HG02763 (cell line): ENCODE results near the gene APOC3.

Source experiments
- ATAC-seq: cut with Tn5 transposase; IDR thresholded peaks from one replicate; pipeline ENCODE4 v1.9.1; 2021; ENCODE audit warnings: mild to moderate bottlenecking, moderate library complexity; ENCODE audit not compliant: unreplicated experiment

Gene APOC3

GRCh38 chr11:116829525-116830183, at the start of gene APOC3:
APOC3 (plus strand) TSS chr11:116829907; CDS start chr11:116830583, 676 bp downstream.
- ATAC-seq: no peak

GRCh38 chr11:116782728-116783127, 47.0 kb upstream of the APOC3 start:
- ATAC-seq: no peak

DNA sequence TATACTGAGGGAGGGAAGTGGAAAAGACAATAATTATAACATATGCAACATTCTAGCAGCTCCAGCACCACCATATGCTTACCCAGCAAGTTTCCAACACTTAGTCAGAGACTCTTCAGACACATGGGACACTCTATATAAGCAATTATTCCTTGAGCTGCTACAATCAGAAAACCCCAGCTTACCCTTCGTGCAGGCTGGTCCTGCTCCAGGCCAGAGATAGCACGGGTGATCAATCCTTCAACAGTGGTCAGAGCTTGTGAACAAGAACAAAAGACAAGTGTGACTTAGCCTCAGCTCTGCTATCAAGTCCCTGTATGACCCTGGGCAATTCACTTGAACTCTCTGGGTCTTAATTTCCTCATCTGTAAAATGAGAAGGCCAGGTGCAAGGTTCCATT, 43.4 kb upstream of the APOC3 start:
- ATAC-seq: no peak

GRCh38 chr11:116786966-116787365, 42.7 kb upstream of the APOC3 start:
- no peak for ATAC-seq

DNA sequence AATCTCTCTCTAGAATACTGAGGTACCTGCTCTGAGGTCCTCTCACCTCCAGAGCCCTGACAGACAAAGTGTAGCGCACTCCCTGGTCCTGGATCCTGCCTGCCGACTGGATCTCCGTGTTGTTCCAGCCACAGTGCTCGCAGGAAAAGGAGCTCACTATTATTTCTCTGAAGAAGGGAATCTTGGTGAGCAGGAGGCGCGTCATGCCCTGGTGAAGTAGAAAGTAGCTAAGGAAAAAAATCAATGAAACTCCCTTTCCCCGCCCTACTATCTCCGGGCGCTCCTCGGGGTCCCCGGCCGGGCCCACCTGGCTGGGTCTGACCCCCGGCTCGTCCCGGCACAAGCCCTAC, 42.3 kb upstream of the APOC3 start:
- ATAC-seq: no peak

- peak; percentile 90 for ATAC-seq
These were observed 41.8 kb upstream of the APOC3 start, which contains the start of gene ZPR1 for GRCh38 chr11:116787786-116788486. ZPR1 (minus strand) TSS chr11:116788023; CDS start chr11:116787990, 33 bp downstream.

GRCh38 chr11:116788534-116788933, 41.2 kb upstream of the APOC3 start:
- ATAC-seq: no peak

GRCh38 chr11:116788975-116789374, 40.7 kb upstream of the APOC3 start:
- ATAC-seq: no peak

- no peak for ATAC-seq
These were observed 39.3 kb upstream of the APOC3 start for GRCh38 chr11:116790167-116791001.

DNA sequence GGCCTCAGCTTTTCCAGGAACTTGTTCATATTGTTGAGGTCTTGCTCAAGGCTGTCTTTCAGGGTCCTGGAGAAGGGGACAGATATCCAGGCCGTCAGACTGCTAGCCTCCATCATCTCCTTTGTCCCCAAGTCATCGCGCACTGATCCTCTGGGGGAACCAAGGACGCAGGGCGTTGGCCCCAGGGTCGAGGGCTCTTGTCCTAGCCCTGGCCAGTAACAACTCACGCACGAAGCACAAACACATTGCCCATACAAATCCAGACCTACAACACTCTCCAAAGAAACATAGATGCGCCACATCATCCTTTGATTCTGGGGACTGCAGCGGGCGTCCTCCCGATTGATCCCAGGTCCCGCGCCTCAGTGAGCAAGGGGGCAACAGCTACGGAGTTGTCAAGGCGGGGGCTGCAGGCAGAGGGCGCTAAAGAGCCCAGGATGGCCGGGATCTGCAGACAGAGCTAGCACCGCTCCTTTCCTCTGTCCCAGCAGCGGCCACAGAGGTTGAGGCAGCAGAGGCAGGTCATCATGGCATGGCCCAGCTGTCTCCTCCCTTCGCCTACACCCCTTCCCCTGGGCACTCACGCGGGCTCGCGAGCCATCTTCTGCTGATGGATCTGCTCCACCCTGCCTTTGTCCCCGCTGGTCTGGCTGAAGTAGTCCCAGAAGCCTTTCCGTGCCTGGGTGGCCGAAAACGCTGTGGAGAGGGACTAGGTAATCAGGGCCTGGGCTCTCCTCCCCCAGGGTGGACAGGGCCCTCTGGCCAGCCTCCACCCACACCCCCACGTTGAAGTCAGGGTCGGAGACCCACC, 38.5 kb upstream of the APOC3 start:
- ATAC-seq: no peak

- no peak for ATAC-seq
These were observed 37.9 kb upstream of the APOC3 start, which contains the start of gene APOA5 for GRCh38 chr11:116791813-116792143. APOA5 (minus strand) TSS chr11:116791879; CDS start chr11:116791860, 19 bp downstream.

DNA sequence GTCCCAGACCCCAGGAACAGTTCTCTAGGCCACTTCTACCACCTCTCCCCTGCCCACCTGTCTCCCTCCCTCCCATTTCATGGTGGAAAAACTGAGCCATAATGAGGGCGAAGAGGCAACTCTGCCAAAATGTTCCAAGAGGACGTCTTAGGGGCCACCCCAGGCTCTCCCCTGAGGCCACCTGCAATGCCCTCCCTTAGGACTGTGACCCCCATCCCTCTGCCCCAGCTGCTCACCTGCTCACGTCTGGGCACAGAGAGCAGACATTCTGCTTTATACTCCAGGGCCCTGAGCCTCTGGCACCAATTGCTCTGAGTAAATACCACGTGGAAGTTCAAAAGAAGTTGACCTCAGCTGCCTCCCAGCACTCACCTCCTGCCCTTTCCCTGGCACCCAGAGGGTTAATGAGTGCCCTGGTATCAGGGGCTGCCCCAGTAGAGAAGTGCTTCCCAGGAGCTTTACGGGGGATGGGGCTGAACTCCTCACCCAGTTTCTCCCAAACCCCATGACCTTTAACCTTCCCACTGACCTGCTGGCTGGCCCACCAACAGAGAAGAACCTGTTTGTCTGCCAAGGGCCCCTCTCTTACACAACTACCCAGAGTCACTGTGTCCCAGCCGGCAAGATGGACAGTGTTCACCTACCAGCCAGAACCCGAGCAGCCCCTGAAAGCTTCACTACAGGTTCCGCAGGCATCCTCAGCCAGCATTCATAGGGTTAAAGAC, 37.4 kb upstream of the APOC3 start:
- ATAC-seq: no peak

DNA sequence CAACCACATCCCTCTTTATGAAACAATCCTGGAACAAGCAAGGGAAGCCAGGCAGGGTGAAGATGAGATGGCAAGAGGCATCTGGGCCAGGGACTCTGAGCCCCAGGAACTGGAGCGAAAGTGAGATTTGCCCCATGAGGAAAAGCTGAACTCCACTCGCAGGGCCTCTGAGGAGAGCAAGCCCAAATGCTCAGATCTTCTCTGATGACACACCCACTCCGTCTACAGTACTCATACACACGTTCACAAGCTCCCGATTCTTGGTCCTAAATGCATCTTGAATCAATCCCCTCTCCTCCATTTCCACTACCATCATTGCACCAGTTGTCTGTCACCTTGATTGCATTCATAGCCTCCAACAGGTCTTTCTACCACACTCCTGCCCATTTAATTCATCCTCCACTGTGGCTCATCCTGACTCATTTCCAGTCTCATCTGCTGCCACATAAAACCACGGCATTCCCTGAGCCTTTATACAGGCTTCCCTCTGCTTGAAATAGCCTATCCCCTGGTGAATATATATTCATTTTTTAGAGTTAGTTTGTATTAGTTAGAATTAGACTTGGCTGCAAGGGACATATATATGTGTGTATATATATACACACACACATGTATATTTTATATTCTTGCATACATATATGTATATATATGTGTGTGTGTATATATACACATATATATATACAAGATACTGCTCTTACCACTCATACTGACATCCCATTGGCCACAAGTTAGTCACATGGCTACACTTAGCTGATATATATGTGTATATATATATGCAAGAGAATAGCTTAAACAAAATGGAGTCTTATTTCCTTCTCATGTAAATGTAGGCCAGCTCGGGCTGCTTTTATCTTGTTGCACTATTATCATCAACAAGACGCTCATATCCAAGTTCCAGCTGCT, 36.6 kb upstream of the APOC3 start:
- ATAC-seq: no peak

GRCh38 chr11:116793772-116794097, 36.0 kb upstream of the APOC3 start:
- ATAC-seq: no peak

DNA sequence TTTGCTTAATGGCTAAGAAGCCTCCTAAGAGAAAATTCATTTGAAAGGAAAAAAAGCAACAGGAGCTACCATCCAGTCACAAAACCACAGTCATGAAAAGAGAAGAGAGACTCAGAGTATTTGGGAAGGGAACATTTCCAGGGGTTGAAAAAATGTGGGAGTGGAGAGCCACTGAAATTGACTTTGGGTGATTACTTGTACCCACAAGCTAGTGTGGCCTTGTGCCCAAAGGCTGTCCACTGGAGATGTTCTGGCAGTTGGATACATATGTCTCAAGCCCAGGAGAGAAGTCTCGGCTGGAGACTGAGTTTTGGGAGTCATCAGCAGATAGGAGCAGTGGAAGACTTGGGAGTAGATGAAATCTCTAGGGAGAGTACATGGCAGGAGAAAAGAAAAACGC, 34.9 kb upstream of the APOC3 start:
- ATAC-seq: no peak

DNA sequence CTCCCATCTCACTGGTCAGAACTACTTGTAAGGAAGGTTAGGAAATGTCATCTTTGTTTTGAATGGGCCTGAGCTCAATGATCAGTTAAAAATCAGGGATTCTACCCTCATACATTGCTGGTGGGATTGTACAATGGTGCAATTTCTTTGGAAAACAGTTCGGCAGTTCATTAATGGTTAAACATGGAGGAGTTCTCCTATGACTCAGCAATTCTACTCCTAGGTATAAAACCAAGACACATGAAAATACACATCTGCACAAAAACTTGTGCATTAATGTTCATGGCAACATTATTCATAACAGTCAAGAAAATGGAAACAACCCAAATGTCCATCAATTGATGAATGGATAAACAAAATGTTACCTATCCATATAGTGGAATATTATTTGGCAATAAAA, 33.2 kb upstream of the APOC3 start:
- no peak for ATAC-seq

DNA sequence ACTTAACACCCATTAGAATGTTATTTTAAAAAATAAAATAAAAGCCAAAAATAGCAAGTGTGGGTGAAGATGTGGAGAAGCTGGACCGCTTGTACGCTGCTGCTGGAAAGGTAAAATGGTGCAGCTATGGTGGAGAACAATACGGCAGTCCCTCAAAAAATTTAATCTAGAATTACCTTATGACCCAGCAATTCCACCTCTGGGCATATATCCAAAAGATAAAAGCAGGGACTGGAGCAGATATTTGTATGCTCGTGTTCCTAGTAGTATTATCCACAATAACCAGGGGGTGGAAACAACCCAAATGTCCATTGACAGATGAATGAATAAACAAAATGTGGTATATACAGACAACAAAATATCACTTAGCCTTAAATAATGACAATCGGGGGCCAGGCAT, 31.9 kb upstream of the APOC3 start:
- no peak for ATAC-seq

DNA sequence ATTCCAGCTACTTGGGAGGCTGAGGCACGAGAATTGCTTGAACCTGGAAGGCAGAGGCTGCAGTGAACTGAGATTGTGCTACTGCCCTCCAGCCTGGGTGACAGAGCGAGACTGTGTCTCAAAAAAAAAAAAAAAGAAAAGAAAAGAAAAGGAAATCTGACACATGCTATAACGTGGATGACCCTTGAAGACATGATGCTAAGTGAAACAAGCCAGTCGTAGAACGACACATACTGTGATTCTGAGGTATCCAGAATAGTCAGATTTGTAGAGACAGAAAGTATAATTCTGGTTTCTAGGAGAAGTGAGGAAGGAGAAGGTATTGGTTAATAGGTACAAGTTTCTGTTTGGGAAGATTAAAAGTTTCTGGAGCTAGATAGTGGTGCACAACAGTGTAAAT, 31.3 kb upstream of the APOC3 start:
- no peak for ATAC-seq

- no peak for ATAC-seq
These were observed 29.1 kb upstream of the APOC3 start for GRCh38 chr11:116800610-116801009.
